Subcutaneous adipose tissue (tissue), 4 donors: ENCODE data around the gene RPS6KA4. TPM values are rescaled to one million over a fixed set of nuclear protein-coding genes. Genes with fewer than 3 reads are reported as not detected.

Experiments used
- CTCF ChIP-seq: fragments of 450-650 bp; IDR thresholded peaks from one replicate; pipeline ENCODE4 v1.5.1; 2016; ENCODE audit warnings: low read depth, mild to moderate bottlenecking, control low read depth, antibody characterized with exemption, moderate library complexity
- total RNA-seq, 4 donors: library from RNA; depleted of rRNA; stranded (reverse); fragments of >200 nt; gene quantifications; one replicate each; pipeline ENCODE4 v1.1.0, GENCODE V29; 2016

Gene RPS6KA4
- total RNA-seq, 4 donors from 2014 or later, result 7.2 to 27.5 (median 16.3) TPM

- TF ChIP-seq CTCF, result no peak
These were observed 5.8 kb upstream of the RPS6KA4 start for GRCh38 chr11:64352995-64353714.

- no peak for TF ChIP-seq CTCF
These were observed 5.1 kb upstream of the RPS6KA4 start for GRCh38 chr11:64353715-64354506.

- no peak for TF ChIP-seq CTCF
These were observed 3.7 kb upstream of the RPS6KA4 start for GRCh38 chr11:64355078-64355940.

- no peak for TF ChIP-seq CTCF
These were observed 2.2 kb upstream of the RPS6KA4 start for GRCh38 chr11:64356498-64357411.

GRCh38 chr11:64357446-64357845, 1.5 kb upstream of the RPS6KA4 start:
- TF ChIP-seq CTCF, result no peak

GRCh38 chr11:64357904-64358535, 942 bp upstream of the RPS6KA4 start:
- no peak for TF ChIP-seq CTCF
